Measurements from ENCODE around the gene NEK5.
"Not testable (repeated sequence)": the region's sequence is repeated elsewhere in the genome, so short reads cannot be mapped to it uniquely, and the experiment has no call there.

NEK5 gene, protein sequence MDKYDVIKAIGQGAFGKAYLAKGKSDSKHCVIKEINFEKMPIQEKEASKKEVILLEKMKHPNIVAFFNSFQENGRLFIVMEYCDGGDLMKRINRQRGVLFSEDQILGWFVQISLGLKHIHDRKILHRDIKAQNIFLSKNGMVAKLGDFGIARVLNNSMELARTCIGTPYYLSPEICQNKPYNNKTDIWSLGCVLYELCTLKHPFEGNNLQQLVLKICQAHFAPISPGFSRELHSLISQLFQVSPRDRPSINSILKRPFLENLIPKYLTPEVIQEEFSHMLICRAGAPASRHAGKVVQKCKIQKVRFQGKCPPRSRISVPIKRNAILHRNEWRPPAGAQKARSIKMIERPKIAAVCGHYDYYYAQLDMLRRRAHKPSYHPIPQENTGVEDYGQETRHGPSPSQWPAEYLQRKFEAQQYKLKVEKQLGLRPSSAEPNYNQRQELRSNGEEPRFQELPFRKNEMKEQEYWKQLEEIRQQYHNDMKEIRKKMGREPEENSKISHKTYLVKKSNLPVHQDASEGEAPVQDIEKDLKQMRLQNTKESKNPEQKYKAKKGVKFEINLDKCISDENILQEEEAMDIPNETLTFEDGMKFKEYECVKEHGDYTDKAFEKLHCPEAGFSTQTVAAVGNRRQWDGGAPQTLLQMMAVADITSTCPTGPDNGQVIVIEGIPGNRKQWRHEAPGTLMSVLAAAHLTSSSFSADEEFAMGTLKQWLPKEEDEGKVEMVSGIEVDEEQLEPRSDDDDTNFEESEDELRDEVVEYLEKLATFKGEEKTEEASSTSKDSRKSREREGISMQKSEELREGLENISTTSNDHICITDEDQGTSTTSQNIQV

DNA sequence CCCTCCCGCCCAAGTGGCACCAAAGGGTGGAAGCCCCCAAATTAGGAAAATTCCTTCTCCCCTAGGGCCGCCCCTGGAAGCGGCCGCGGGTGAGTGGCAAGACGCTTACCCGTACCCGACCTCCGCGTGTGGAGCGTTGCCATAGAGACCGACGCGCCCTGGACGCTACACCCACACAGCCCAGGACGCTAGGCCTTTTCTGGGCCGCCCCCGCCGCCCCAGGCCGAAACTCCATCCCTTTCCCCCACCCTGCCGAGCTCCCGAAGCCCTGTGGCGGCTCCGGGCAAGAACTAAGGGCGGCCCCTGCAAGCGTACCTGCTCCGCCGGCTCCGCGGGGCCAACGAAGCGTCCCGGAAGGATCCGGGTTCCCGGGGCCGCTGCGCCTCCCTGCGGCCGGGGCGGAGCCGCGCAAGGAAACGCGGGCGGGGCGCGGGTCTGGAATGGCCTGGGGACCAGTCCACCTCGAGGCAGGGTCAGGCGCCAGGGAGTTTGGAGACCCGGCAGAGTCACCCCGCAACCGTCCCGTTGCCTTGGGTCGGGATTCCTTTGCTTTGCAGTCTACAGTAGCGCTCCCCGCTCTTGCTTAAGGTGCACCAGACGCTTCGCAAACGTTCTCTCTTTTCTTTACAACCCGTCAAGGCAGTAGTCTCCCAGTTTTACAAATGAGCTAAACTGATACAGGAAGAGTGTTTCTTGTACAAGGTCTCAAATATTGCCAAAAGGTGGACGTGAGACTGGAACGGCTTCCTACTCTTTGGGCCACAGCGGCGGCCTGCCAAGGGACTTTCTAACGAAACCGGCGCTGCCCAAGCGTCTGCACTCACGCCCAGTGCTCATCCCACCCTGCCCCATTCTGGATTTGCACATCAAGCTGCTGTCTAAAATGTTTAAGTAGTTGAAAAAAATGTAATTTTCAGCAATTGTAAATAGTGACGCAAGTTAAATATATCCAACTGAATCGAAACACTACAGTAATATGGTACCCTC is at the start of gene NEK5:
NEK5 (minus strand) TSS at position 360 of the 987 bp plus-strand sequence. CDS start 1,591 bp downstream, outside the sequence.
- peak; percentile 22 to 30 for DNase-seq (ENCODE audit: low read depth in 1 of 2, low spot score in 1 of 2)

DNA sequence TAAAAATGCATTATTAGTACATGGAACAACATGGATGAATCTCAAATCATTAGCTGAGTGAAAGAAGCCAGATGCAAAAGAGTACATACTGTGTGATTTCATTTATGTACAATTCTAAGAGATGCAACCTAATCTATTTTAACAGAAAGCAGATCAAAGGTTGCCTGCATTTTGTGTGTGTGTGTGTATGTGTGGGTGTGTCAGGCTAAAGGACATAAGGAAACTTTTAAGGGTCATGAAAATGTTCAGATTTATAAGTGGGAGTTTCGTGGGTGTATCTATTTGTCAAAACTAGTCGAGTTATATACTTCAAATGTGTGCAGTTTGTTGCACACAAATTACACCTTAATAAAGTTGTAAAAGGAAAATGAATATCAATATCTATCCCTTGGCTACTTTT is 48.4 kb upstream of the NEK5 start:
- no peak for DNase-seq (ENCODE audit: low read depth in 1 of 2, low spot score in 1 of 2)

DNA sequence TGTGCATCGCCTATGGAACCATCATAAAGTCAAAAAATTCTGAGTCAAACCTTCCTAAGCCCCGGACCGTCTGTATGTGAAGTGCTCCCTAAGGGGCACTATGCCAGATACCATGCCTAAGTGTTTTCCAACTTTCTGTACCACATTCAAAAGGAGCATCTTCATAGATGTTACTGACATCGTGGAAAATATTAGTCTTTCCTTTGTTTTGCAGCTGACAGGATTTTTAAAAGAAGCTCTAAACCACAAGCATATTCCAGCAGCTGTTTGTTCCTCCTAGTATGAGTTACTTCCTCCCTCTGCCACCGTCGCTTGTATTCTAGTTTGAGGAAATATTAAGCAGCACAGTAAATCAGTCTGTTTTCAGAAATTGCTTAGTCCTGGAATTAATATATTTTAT is 45.1 kb upstream of the NEK5 start:
- DNase-seq (ENCODE audit: low read depth in 1 of 2, low spot score in 1 of 2) = not testable (repeated sequence)

DNA sequence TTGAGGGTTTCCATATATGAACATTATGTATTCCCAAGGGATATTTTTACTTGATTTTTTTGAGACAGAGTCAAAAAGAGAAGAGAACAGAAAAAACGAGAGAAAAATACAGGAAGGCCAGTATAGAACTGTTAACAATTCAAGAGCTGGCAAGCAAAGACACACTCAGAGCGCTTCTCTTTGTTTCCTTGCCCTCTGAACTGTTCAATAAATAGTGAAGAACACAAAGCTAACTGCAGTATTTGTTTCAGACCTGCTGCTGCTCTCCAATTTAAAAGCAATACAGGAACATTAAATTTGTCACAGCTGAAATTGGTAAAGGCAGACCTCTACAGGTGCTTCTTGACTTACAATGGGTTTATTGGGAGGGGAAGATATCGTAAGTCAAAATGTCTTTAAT is 44.5 kb upstream of the NEK5 start:
- DNase-seq (ENCODE audit: low read depth in 1 of 2, low spot score in 1 of 2) = no peak

DNA sequence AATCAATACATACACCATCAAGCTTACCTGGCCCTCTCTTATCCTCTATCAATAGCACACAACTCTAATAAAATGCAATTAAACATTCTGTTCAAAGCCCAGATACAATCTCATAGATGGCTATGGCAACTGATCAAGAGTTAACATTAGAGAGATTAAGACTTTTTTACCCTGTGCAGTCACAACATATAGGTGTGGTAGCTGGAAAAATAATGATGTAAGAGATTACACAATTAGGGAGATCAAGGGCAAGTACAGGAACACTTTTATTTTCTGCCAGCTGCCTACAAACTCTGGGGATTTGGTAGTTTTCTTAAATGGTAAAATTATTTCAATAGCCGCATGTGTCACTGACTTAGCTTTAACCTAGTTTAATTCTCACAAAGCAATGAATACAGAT is 42.8 kb upstream of the NEK5 start:
- not testable (repeated sequence) for DNase-seq (ENCODE audit: low read depth in 1 of 2, low spot score in 1 of 2)

DNA sequence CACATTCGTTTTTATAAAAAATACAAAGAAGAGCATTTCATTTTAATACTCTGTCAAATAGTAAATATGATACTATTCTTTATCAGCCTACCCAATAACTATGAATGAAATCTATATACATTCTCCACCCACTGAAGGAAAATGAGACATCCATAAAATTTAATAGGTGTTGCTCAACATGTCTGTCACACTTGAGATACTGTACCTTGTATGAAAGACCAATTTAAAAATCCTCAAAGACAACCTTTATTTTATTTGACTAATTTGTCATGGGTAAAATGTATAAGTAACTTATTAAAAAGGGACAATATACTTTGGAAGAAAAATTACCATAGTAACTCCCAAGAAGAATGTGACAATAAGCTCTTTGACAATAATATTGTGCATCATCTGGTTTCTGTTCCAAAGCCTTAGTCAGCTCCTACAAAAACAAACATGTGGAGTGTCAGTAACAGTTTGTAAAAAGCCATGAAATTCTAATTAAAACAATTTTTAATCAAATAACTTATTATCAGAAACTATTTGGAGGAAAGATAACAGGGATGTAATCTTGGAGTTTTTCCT is 42.0 kb upstream of the NEK5 start:
- DNase-seq (ENCODE audit: low read depth in 1 of 2, low spot score in 1 of 2) = not testable (repeated sequence)

DNA sequence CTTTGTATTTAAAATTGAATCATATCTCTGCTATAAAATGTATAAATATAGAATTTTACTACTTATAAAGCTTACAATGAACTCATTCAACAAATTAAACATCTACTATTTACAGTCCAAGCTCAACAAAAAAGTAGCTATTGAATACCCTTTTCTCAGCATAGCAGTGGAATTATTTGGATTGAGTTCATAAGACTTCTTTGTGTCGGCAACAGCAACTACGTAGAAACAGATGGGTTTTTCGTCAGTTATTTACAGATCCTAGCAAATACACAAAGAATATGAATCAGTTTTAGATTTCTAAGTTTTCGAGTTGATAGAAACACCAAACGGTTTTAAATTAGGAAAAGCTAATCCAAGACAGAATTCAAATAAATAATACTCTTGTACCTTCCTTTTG is 41.0 kb upstream of the NEK5 start:
- DNase-seq (ENCODE audit: low read depth in 1 of 2, low spot score in 1 of 2) = no peak

DNA sequence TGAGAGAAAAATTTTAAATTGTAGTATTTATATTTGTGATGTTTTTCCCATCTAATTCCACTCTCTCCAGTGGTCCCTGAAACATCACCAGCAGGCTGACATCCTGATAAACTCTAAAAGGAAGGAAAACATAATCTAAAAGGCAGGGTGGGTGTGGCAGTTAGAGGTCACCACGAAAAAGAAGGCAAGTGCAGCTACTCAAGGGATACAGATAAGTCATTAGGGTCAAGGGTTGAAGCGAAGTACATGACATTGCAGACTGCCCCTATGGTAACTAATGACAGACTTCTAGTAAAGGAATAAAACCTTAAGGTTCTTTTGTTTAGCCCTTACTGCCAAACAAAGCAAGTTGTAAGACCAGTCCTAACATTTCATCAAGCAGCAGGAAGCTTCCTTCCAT is 36.5 kb upstream of the NEK5 start:
- no peak for DNase-seq (ENCODE audit: low read depth in 1 of 2, low spot score in 1 of 2)

DNA sequence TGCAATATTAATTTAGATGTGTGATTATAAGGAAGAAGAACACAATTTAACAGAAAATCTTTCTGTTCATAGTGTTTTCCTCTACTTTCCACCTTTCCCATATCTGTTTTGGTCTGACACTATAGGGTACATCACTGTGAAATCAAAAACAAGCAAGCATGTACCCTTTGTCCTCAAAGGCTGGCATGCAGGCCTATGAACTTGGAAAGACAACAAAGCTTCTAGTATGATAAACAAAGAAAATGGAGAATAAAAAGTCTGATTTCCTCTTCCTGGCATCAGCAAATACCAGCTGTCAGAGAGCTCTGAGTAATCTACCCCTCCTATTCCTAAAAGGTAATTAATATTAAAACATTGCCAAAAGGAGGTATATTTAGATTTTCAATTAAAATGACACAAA is 36.1 kb upstream of the NEK5 start:
- DNase-seq (ENCODE audit: low read depth in 1 of 2, low spot score in 1 of 2) = no peak

DNA sequence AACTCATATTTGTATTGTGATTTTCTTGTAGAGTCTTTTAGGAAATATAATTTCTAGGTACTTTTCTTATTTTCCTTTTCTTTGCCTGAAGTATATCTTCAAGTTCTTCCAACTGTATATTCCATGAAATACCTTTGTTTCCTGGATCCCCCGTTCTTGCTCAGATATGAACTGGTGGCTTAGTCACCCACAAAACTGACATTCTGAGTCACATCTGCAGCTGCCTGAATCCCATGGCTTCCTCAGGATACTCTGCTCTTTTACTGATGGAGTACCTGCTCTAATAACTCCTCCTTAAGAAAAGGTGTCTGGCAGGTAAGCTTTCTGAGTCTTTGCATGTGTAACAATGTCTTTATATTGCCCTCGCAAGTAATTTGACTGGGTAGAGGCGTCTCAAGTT is 35.0 kb upstream of the NEK5 start:
- not testable (repeated sequence) for DNase-seq (ENCODE audit: low read depth in 1 of 2, low spot score in 1 of 2)

DNA sequence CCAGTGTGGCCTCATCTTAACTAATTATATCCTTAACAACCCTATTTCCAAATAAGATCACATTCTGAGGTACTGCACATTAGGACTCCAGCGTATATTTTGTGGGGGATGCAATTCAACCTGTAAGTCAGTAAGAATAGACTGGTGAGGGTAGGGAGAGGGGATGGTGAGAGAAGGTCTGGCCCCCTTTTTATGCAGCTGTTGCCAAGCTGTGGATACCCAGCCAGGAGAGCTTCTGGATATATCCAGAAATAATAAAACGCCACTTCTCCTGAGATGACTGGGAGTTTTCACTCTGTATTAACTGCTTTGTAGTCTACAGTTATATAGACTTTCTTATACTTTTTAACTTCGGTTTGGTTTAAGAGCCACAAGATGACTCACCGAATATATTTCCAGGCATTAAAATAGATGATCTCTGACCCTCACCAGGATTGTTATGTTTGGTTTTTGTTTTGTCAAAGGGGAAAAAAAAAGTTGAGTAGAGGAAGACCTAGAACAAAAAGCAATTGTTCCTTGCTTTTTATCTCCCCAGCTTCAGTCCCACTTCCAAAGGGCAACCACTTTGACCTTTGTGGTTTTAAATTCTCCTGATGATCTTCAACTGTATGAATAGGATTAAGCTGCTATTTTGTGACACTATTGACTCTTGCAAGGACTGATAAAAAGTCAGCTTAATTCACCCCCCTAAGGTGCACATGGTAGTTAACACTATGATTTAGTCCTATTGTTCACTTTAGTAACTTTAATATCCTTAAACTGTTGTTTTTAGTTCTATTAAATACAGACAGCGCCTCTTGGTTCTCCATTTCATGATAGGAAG is 33.6 kb upstream of the NEK5 start:
- no peak for DNase-seq (ENCODE audit: low read depth in 1 of 2, low spot score in 1 of 2)

DNA sequence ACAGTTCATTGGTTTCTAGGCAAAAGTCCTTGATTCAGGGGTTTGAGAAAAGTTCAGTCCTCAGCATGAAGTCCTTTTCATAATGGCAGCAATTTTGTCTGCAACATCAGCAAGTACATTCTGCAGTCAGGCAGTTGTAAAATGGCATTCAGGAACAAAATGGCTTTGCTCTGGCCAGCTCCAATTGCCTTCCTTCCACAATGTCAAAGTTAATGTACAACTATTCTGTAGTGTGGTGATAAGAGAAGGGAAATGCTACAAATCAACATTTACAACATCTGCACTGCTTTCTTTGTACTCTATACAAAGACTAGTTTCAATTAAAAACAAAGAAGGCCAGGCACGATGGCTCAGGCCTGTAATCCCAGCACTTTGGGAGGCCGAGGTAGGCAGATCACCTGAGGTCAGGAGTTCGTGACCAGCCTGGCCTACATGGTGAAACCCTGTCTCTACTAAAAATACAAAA is 32.3 kb upstream of the NEK5 start:
- no peak for DNase-seq (ENCODE audit: low read depth in 1 of 2, low spot score in 1 of 2)

DNA sequence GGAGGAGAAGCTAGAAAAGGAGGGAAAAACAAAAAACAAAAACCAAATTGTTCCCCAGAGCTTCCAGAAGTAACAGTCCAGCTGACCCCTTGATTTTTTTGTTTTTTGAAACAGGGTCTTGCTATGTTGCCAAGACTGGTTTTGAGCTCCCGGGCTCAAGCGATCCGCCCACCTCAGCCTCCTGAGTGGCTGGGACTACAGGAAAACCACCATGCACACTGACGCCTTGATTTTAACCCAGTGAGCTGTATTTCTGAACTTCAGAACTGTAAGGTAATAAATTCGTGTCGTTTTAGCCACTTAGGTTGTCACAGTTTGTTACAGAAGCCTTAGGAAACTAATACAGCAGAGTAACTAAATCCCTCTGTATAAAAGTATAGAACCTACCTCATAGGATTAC is 31.6 kb upstream of the NEK5 start:
- DNase-seq (ENCODE audit: low read depth in 1 of 2, low spot score in 1 of 2) = no peak

DNA sequence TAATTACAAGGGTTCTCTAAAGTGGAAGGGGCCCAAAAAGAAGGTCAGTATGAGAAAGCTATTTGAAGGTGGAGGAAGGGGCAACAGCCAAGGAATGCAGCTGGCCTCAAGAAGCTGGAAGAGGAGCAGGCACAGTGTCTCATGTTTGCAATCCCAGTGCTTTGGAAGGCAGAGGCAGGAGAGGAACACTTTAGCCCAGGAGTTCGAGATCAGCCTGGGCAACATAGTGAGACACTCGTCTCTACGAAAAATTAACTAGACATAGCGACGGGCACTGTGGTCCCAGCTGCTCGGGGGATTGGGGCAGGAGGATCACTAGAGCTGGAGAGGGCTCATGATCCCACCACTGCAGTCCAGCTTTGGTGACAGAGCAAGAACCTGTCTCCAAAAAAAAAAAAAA is 31.2 kb upstream of the NEK5 start:
- no peak for DNase-seq (ENCODE audit: low read depth in 1 of 2, low spot score in 1 of 2)

DNA sequence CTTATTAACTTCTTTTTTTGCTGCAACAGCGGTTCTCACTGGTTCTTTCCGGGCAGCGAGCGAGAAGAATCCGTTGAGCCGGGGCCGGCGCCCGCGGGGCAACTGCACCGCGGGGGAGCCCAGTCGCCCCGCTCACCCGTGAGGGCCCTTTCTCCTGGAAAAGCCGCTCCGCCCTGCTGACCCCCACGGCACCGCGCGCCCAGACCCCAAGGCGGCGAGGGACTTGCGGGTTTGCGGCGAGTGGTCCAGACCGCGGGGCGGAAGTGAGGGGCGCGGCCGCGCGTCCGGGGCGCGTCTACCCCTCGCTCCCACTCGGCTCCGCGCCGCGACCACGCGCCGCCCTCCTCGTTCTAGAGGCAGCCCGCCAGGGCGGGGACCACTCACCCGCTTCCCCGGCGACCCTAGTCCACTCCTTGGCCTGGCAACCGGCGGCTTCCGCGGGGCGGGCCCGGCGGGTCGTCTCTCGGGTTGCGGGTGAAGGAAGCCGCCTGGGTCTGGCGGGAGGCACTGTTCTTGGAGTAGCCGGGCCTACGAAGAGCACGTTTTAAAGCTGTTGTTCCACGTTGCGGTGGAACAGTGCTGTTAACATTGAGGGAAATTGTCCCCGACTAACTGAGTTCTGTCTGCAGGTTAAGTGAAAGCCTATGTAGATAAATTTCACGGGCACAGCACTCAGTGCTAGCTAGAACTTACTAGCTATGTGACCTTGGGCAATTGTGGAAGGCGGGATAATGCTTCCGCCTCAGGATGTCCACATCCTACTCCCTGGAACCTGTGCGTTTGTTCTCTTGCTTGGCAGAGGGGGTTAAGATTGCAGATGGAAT is 30.5 kb upstream of the NEK5 start, which contains the start of gene NEK3:
NEK3 (minus strand) TSS at position 439 of the 824 bp plus-strand sequence. CDS start 3,406 bp downstream, outside the sequence.
- peak; percentile 9 to 30 for DNase-seq (ENCODE audit: low read depth in 1 of 2, low spot score in 1 of 2)

DNA sequence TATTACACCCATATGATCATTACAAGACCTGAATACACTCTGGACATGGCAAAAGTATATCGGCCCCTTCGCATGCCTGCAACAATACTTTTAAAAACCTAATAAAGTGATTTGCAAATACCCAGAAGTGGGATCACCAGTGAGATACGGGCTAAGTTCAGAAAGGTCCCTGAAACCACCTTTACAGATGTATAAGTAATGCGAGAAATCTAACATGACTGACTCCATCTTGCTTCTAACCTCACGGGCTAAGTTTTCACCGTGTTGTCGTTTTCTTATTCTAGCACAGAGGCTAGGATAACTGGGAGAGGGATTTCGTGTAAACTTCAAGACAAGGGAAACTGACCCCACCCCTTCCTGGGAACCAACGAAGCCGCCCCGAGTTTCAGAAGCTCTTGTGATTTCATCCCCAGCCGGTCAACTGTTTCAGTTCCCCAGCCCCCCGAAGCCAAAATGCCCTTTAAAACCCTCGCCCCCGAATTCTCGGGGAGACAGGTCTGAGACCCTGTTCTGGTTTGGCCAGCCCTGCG is 29.8 kb upstream of the NEK5 start:
- DNase-seq (ENCODE audit: low read depth in 1 of 2, low spot score in 1 of 2) = no peak

DNA sequence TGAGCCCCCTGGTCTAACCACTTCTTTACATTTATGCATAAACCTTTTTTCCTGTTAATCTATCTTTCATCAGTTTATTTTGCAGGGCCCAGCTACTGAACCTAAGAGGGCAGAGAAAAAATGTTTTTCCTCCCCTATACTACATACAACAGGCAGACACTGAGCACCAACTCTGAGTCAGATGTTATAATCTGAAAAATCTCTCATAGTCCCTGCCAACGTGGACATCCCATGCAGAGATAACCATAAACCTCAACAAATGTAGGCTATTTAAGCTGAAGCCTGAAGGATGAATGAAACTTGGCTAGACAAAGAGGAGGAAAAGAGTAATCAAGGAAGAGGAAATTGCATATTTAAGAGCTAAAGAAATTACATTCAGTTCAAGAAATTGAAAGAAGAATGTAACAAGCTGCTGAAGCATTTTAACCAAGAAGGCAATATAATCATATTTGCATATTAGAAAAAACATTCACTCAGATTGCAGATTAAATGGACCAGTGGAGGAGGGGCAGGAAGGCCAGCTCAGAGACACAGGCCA is 27.9 kb upstream of the NEK5 start:
- DNase-seq (ENCODE audit: low read depth in 1 of 2, low spot score in 1 of 2) = no peak

DNA sequence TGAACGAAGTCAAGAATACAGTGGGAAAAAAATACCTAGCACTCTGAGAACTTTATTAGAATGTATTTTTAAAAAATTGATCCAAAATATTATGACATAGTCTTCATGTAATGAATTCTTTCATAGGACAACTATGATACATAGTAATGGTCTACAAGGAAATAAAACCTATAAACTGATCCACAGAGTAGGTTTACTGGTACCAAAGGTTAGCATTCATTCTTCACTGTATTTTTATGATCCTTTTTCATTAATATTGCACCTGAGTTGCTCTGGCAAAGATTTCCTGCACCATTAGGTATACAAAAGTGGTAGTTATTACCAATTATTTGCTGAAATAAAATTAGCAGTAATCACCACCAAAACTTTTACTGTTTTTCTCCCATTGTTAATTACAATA is 26.3 kb upstream of the NEK5 start:
- no peak for DNase-seq (ENCODE audit: low read depth in 1 of 2, low spot score in 1 of 2)
